H9 (cell line): Measurements from ENCODE around the gene RBM33. TPM values are rescaled to one million over a fixed set of nuclear protein-coding genes. Genes with fewer than 3 reads are reported as not detected.

ENCODE experiments used
- DNase-seq: peaks from one replicate; pipeline ENCODE4 v3.0.0-alpha.2; 2017
- H2AFZ ChIP-seq: one replicate; pipeline ENCODE4 v1.6.1; 2013; ENCODE audit warnings: mild to moderate bottlenecking, low read length, control low read depth, moderate library complexity
- H2AK5ac ChIP-seq: 2 replicates; pipeline ENCODE4 v1.6.1; 2013; ENCODE audit warnings: low read length, control low read depth, mixed read lengths; ENCODE audit not compliant: insufficient read length
- H2BK120ac ChIP-seq: one replicate; pipeline ENCODE4 v1.6.1; 2013; ENCODE audit warnings: low read depth, mild to moderate bottlenecking, low read length, control low read depth, inconsistent platforms; ENCODE audit not compliant: poor library complexity, severe bottlenecking
- H2BK12ac ChIP-seq: 2 replicates; pipeline ENCODE4 v1.6.1; 2013; ENCODE audit warnings: low read length, control low read depth, mixed read lengths, low read depth; ENCODE audit not compliant: insufficient read length
- H2BK15ac ChIP-seq: 2 replicates; pipeline ENCODE4 v1.6.1; 2013; ENCODE audit warnings: low read depth, low read length, control low read depth
- H2BK20ac ChIP-seq: one replicate; pipeline ENCODE4 v1.6.1; 2013; ENCODE audit warnings: low read depth, mild to moderate bottlenecking, low read length, control low read depth, inconsistent platforms; ENCODE audit not compliant: poor library complexity, severe bottlenecking
- H2BK5ac ChIP-seq: 2 replicates; pipeline ENCODE4 v1.6.1; 2013; ENCODE audit warnings: low read length, control low read depth, mixed read lengths; ENCODE audit not compliant: insufficient read length
- H3K14ac ChIP-seq: 2 replicates; pipeline ENCODE4 v1.6.1; 2013; ENCODE audit warnings: low read length, control low read depth; ENCODE audit not compliant: insufficient read depth
- H3K18ac ChIP-seq: 2 replicates; pipeline ENCODE4 v1.6.1; 2013; ENCODE audit warnings: low read depth, mild to moderate bottlenecking, mixed read lengths, low read length, control low read depth; ENCODE audit not compliant: insufficient read length
- H3K23ac ChIP-seq: 2 replicates; pipeline ENCODE4 v1.6.1; 2013; ENCODE audit warnings: low read length, control low read depth, mixed read lengths, low read depth; ENCODE audit not compliant: insufficient read length
- H3K23me2 ChIP-seq: 2 replicates; pipeline ENCODE4 v1.6.1; 2013; ENCODE audit warnings: low read depth, mild to moderate bottlenecking, mixed read lengths, low read length, control low read depth; ENCODE audit not compliant: insufficient read length, poor library complexity, severe bottlenecking
- H3K27ac ChIP-seq: 2 replicates; pipeline ENCODE4 v1.5.1; 2013; ENCODE audit warnings: low read length, control low read depth, mixed read lengths, low read depth; ENCODE audit not compliant: insufficient read length
- H3K27me3 ChIP-seq: 2 replicates; pipeline ENCODE4 v1.6.1; 2013; ENCODE audit warnings: low read length, control low read depth, inconsistent platforms; ENCODE audit not compliant: insufficient read depth
- H3K4ac ChIP-seq: 2 replicates; pipeline ENCODE4 v1.6.1; 2013; ENCODE audit warnings: low read depth, mild to moderate bottlenecking, control low read depth, inconsistent platforms, low read length, moderate library complexity
- H3K4me1 ChIP-seq: 2 replicates; pipeline ENCODE4 v1.6.1; 2013; ENCODE audit warnings: low read length, control low read depth, inconsistent platforms; ENCODE audit not compliant: insufficient read depth
- H3K4me2 ChIP-seq: 2 replicates; pipeline ENCODE4 v1.6.1; 2013; ENCODE audit warnings: low read length, control low read depth, mixed read lengths; ENCODE audit not compliant: insufficient read length, insufficient read depth
- H3K56ac ChIP-seq: 2 replicates; pipeline ENCODE4 v1.6.1; 2013; ENCODE audit warnings: low read depth, mild to moderate bottlenecking, mixed read lengths, low read length, control low read depth; ENCODE audit not compliant: insufficient read length
- H3K79me1 ChIP-seq: 2 replicates; pipeline ENCODE4 v1.6.1; 2013; ENCODE audit warnings: low read depth, mild to moderate bottlenecking, moderate library complexity, low read length, control low read depth, inconsistent platforms; ENCODE audit not compliant: insufficient read depth, poor library complexity, severe bottlenecking
- H3K79me2 ChIP-seq: 2 replicates; pipeline ENCODE4 v1.6.1; 2013; ENCODE audit warnings: low read length, control low read depth, inconsistent platforms; ENCODE audit not compliant: insufficient read depth
- H3K9ac ChIP-seq: 2 replicates; pipeline ENCODE4 v1.6.1; 2013; ENCODE audit warnings: low read length, control low read depth, mixed read lengths; ENCODE audit not compliant: insufficient read length; ENCODE audit errors: extremely low read depth
- H3K9me3 ChIP-seq: one replicate; pipeline ENCODE4 v1.6.1; 2013; ENCODE audit warnings: low read depth, low read length, inconsistent platforms; ENCODE audit not compliant: control insufficient read depth
- H3T11ph ChIP-seq: one replicate; pipeline ENCODE4 v1.6.1; 2013; ENCODE audit warnings: mild to moderate bottlenecking, low read length, control low read depth, inconsistent platforms
- H4K20me1 ChIP-seq: one replicate; pipeline ENCODE4 v1.6.1; 2013; ENCODE audit not compliant: control insufficient read depth, insufficient read length, insufficient read depth
- H4K5ac ChIP-seq: 2 replicates; pipeline ENCODE4 v1.6.1; 2013; ENCODE audit warnings: low read depth, mild to moderate bottlenecking, mixed read lengths, low read length, control low read depth; ENCODE audit not compliant: insufficient read length
- H4K8ac ChIP-seq: replicated peaks from 2 replicates; pipeline ENCODE4 v1.6.1; 2013; ENCODE audit warnings: low read length, control low read depth, mixed read lengths, low read depth; ENCODE audit not compliant: insufficient read length
- H4K91ac ChIP-seq: 2 replicates; pipeline ENCODE4 v1.6.1; 2013; ENCODE audit warnings: low read depth, mild to moderate bottlenecking, moderate library complexity, mixed read lengths, low read length, control low read depth; ENCODE audit not compliant: insufficient read length
- H3K27ac Mint-ChIP-seq, 3 experiments: 2 replicates in 2 of 3; 3 replicates in 1 of 3; pipeline ENCODE4 v1.8.0; 2020 to 2021; ENCODE audit warnings: mixed read lengths in 3 of 3, mild to moderate bottlenecking in 1 of 3, moderate library complexity in 1 of 3
- H3K27me3 Mint-ChIP-seq: 2 replicates; pipeline ENCODE4 v1.8.0; 2021; ENCODE audit warnings: low read depth, mild to moderate bottlenecking, moderate library complexity, mixed read lengths
- H3K36me3 Mint-ChIP-seq, 3 experiments: 2 replicates in 2 of 3; 3 replicates in 1 of 3; pipeline ENCODE4 v1.8.0; 2020 to 2021; ENCODE audit warnings: low read depth in 3 of 3, mixed read lengths in 3 of 3; ENCODE audit not compliant: insufficient read depth in 1 of 3
- H3K4me1 Mint-ChIP-seq, 2 experiments: 2 replicates each; pipeline ENCODE4 v1.8.0; 2020; ENCODE audit warnings: mixed read lengths in 2 of 2
- H3K4me3 Mint-ChIP-seq, 2 experiments: 2 replicates in 1 of 2; 3 replicates in 1 of 2; pipeline ENCODE4 v1.8.0; 2020 to 2021; ENCODE audit warnings: mild to moderate bottlenecking in 2 of 2, mixed read lengths in 2 of 2, moderate library complexity in 1 of 2
- H3K9me3 Mint-ChIP-seq, 2 experiments: 2 replicates in 1 of 2; 3 replicates in 1 of 2; pipeline ENCODE4 v1.8.0; 2020; ENCODE audit warnings: mild to moderate bottlenecking in 2 of 2, mixed read lengths in 2 of 2, moderate library complexity in 1 of 2
- CTCF ChIP-seq: fragments of 200-600 bp; sonication (generic); conservative IDR thresholded peaks from 3 replicates; pipeline ENCODE4 v1.8.0; 2021; ENCODE audit warnings: antibody characterized with exemption, mild to moderate bottlenecking
- WGBS: extraction: QIAGEN DNeasy Blood & Tissue Kit; methylation state at CpG from one replicate; pipeline ENCODE4 v1.1.7; 2013; ENCODE audit warnings: missing lambda C conversion rate, low lambda C conversion rate, mixed read lengths; ENCODE audit not compliant: insufficient read length; ENCODE audit errors: extremely low coverage; 5-methylcytosine and 5-hydroxymethylcytosine counted together
- total RNA-seq: library from RNA; stranded (reverse); gene quantifications from 2 replicates; pipeline ENCODE4 v1.2.1, GENCODE V29; 2021

The RBM33 gene
- total RNA-seq, 1 experiment from 2014 or later, result 71.3 TPM

DNA sequence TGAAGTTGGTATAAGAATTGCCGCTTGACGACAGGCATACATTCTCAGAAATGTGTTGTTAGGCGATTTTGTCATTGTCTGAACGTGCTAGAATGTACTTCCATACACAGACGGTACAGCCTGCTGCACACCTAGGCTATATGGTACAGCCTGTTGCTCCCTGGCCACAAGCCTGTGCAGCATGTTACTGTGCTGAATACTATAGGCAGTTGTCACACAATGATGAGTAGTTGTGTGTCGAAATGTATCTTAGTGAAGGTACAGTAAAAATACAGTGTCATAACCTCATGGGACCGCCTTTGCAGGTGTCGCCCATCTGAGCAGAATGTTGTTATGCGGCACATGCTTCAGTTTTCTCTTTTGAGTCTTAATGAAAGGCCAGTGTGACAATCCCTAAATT lies 101.3 kb downstream of the RBM33 start:
- H3K18ac ChIP-seq, result no peak overlapping the region
- no peak overlapping the region for H2BK20ac ChIP-seq
- H3K14ac ChIP-seq, result no peak overlapping the region
- no peak overlapping the region for H2AFZ ChIP-seq
- H4K5ac ChIP-seq, result no peak overlapping the region
- H2BK5ac ChIP-seq, result no peak overlapping the region
- H3K36me3 Mint-ChIP-seq, result peaks cover 23 to 53% (median 50%) of the 10 kb centered on the region in 3 experiments; a peak in 6 of 7 replicates
- H3K79me2 ChIP-seq, result peaks cover 2% of the 10 kb centered on the region; the same call in 1 of the 2 replicates
- H2BK120ac ChIP-seq, result no peak overlapping the region
- H3K27ac Mint-ChIP-seq, result no peak overlapping the region
- H3K9ac ChIP-seq, result no peak overlapping the region
- H3K56ac ChIP-seq, result no peak overlapping the region
- no peaks in the 10 kb centered on the region for H3K9me3 ChIP-seq
- H3K23ac ChIP-seq, result no peak overlapping the region
- no peak overlapping the region for H3K4me2 ChIP-seq
- no peak overlapping the region for H2AK5ac ChIP-seq
- peaks cover 3% of the 10 kb centered on the region for H3K23me2 ChIP-seq
- no peak overlapping the region for H2BK15ac ChIP-seq
- no peak overlapping the region for H3K27ac ChIP-seq
- no peak for DNase-seq
- no peak overlapping the region for H4K91ac ChIP-seq
- no peak overlapping the region for H4K8ac ChIP-seq
- H3T11ph ChIP-seq, result no peak overlapping the region
- H3K27me3 Mint-ChIP-seq, result no peaks in the 10 kb centered on the region
- H3K79me1 ChIP-seq, result peaks cover 4% of the 10 kb centered on the region
- H3K4me3 Mint-ChIP-seq, result no peak overlapping the region
- no peaks in the 10 kb centered on the region for H3K9me3 Mint-ChIP-seq
- no peaks in the 10 kb centered on the region for H3K27me3 ChIP-seq
- no peak overlapping the region for H3K4ac ChIP-seq
- no CpG with 5 or more reads among the region's 9 CpGs for WGBS
- no peak overlapping the region for H2BK12ac ChIP-seq
- no peaks in the 10 kb centered on the region for H4K20me1 ChIP-seq
- H3K4me1 Mint-ChIP-seq, result peaks cover 20 to 26% of the 10 kb centered on the region in 2 experiments
- no peaks in the 10 kb centered on the region for H3K4me1 ChIP-seq
- no peak for TF ChIP-seq CTCF
